Measurements from ENCODE around the gene DMBX1. TPM values are rescaled to one million over a fixed set of nuclear protein-coding genes. Genes with fewer than 3 reads are reported as not detected.

Gene DMBX1
- total and polyA plus RNA-seq, 2 of the 13 experiments (the other 11 are each of a cell fraction or from before 2014, with no cell fraction given) = not detected

- TF ChIP-seq IKZF5 (CRISPR knock-in tag; IDR thresholded peaks at IDR 0.05) = peak; percentile 45; the same call in 1 of the 2 replicates
- 0 out of 2 replicates have a peak, but pooled peaks have one; percentile 18 for TF ChIP-seq IRF9 (CRISPR knock-in tag; IDR thresholded peaks at IDR 0.05; ENCODE audit: borderline replicate concordance)
- TF ChIP-seq MLXIP (CRISPR knock-in tag; IDR thresholded peaks at IDR 0.05; ENCODE audit: borderline replicate concordance) = no peak
- TF ChIP-seq ZMYM2 (CRISPR knock-in tag; IDR thresholded peaks at IDR 0.05) = 0 out of 2 replicates have a peak, but pooled peaks have one; percentile 42
- TF ChIP-seq ZKSCAN1 (IDR thresholded peaks at IDR 0.05; ENCODE audit: low read length) = 0 out of 2 replicates have a peak, but pooled peaks have one; percentile 16
- TF ChIP-seq HNF4A (CRISPR knock-in tag; IDR thresholded peaks at IDR 0.05) = peak; percentile 67; the same call in 1 of the 2 replicates
- TF ChIP-seq NR2C2 (CRISPR knock-in tag; IDR thresholded peaks at IDR 0.05; ENCODE audit: borderline replicate concordance) = peak; percentile 60; the same call in 1 of the 2 replicates
- peak; percentile 59 for TF ChIP-seq HNF4G (IDR thresholded peaks at IDR 0.05; ENCODE audit: borderline replicate concordance, low read depth, low read length)
- TF ChIP-seq HNF4G (CRISPR knock-in tag; IDR thresholded peaks at IDR 0.05; ENCODE audit: borderline replicate concordance, low read depth) = no peak
- TF ChIP-seq NR2F1 (CRISPR knock-in tag; IDR thresholded peaks at IDR 0.05) = peak; percentile 10 to 82; a peak in 2 of 4 replicates
- no peak for TF ChIP-seq SNAPC2 (CRISPR knock-in tag; IDR thresholded peaks at IDR 0.05)
These were observed 38.0 kb downstream of the DMBX1 start (continued) for GRCh38 chr1:46527474-46528296.
